GM23248 (cell line): ENCODE results near the gene ELAVL4. TPM values are rescaled to one million over a fixed set of nuclear protein-coding genes. Genes with fewer than 3 reads are reported as not detected.

Source experiments
- DNase-seq: peaks from one replicate; pipeline ENCODE4 v3.0.0-alpha.2; 2015
- H2AFZ ChIP-seq: fragments of 200-600 bp; sonication (generic); 2 replicates; pipeline ENCODE4 v1.6.1; 2016; ENCODE audit warnings: antibody characterized with exemption
- H3F3A ChIP-seq: fragments of 200-600 bp; sonication (generic); 2 replicates; pipeline ENCODE4 v1.6.1; 2016; ENCODE audit warnings: mild to moderate bottlenecking, antibody characterized with exemption, mixed run types; ENCODE audit not compliant: insufficient read depth
- H3K27ac ChIP-seq: fragments of 200-600 bp; sonication (generic); 2 replicates; pipeline ENCODE4 v1.5.1; 2016; ENCODE audit warnings: mild to moderate bottlenecking
- H3K27me3 ChIP-seq: fragments of 200-600 bp; sonication (generic); replicated peaks from 2 replicates; pipeline ENCODE4 v1.6.1; 2016; ENCODE audit warnings: mild to moderate bottlenecking; ENCODE audit not compliant: insufficient read depth
- H3K36me3 ChIP-seq: fragments of 200-600 bp; sonication (generic); 2 replicates; pipeline ENCODE4 v1.6.1; 2016; ENCODE audit warnings: low read depth, mild to moderate bottlenecking
- H3K4me1 ChIP-seq: fragments of 200-600 bp; sonication (generic); 2 replicates; pipeline ENCODE4 v1.6.1; 2016; ENCODE audit warnings: mild to moderate bottlenecking; ENCODE audit not compliant: insufficient read depth
- H3K4me2 ChIP-seq: fragments of 200-600 bp; sonication (generic); one replicate; pipeline ENCODE4 v1.6.1; 2016; ENCODE audit warnings: mild to moderate bottlenecking; ENCODE audit not compliant: unreplicated experiment
- H3K4me3 ChIP-seq: fragments of 200-600 bp; sonication (generic); 2 replicates; pipeline ENCODE4 v1.5.1; 2016; ENCODE audit warnings: mild to moderate bottlenecking
- H3K79me2 ChIP-seq: fragments of 200-600 bp; sonication (generic); 2 replicates; pipeline ENCODE4 v1.6.1; 2016; ENCODE audit warnings: mild to moderate bottlenecking; ENCODE audit not compliant: insufficient read depth
- H3K9ac ChIP-seq: fragments of 200-600 bp; sonication (generic); 2 replicates; pipeline ENCODE4 v1.6.1; 2016; ENCODE audit warnings: mild to moderate bottlenecking
- H3K9me2 ChIP-seq: fragments of 200-600 bp; sonication (generic); 2 replicates; pipeline ENCODE4 v1.6.1; 2016; ENCODE audit warnings: mixed run types, mild to moderate bottlenecking, moderate library complexity; ENCODE audit not compliant: insufficient read depth
- H3K9me3 ChIP-seq: fragments of 200-600 bp; sonication (generic); one replicate; pipeline ENCODE4 v1.6.1; 2017; ENCODE audit warnings: low read depth
- H4K20me1 ChIP-seq: fragments of 200-600 bp; sonication (generic); 2 replicates; pipeline ENCODE4 v1.6.0; 2016; ENCODE audit not compliant: insufficient read depth
- EZH2 ChIP-seq: fragments of 200-600 bp; sonication (generic); IDR thresholded peaks from 2 replicates; pipeline ENCODE4 v1.6.1; 2018; ENCODE audit warnings: antibody characterized with exemption, mild to moderate bottlenecking; ENCODE audit not compliant: insufficient read depth, poor library complexity, severe bottlenecking
- EZH2phosphoT487 ChIP-seq: fragments of 200-600 bp; sonication (generic); IDR thresholded peaks from 2 replicates; pipeline ENCODE4 v1.6.1; 2018; ENCODE audit warnings: antibody characterized with exemption, moderate library complexity, mild to moderate bottlenecking, low read depth; ENCODE audit not compliant: insufficient read depth
- WGBS, 2 experiments: methylation state at CpG; one replicate each; pipeline ENCODE4 v1.1.6; 2015 to 2017; ENCODE audit warnings: low lambda C conversion rate in 2 of 2, low coverage in 1 of 2; ENCODE audit errors: missing lambda C conversion rate in 2 of 2; 5-methylcytosine and 5-hydroxymethylcytosine counted together
- in situ Hi-C: fragments of 300-500 bp; cut with MboI; formaldehyde crosslinking; loops from 2 replicates; pipeline ENCODE4 v1.15.0; 2020
- polyA plus RNA-seq: library from polyadenylated mRNA; unstranded; fragments of >200 nt; fragmentation: Nextera tagmentation; extraction: Ambion mirVana; gene quantifications from 2 replicates; pipeline ENCODE4 v1.2.1, GENCODE V29; 2016
- total RNA-seq: library from RNA; depleted of rRNA; stranded (reverse); fragments of >200 nt; shearing (Covaris generic); gene quantifications from 2 replicates; pipeline ENCODE4 v1.2.3, GENCODE V29; 2014

ELAVL4 gene
- total and polyA plus RNA-seq, 2 experiments from 2014 or later: 0.18 TPM; not detected in 1

- Histone ChIP-seq H3K27me3 (peaks cover 9% of the 10 kb centered on the region; the same call in 1 of the 2 replicates), H3F3A (no peaks in the 10 kb centered on the region), H3K4me3 (no peak overlapping the region), H3K4me1 (no peaks in the 10 kb centered on the region), H3K9ac (no peak overlapping the region), H3K36me3 (no peaks in the 10 kb centered on the region), H3K4me2 (no peak overlapping the region), H3K27ac (no peak overlapping the region), H3K9me3 (no peaks in the 10 kb centered on the region), H4K20me1 (no peaks in the 10 kb centered on the region), H2AFZ (no peak overlapping the region), H3K9me2 (no peaks in the 10 kb centered on the region), H3K79me2 (no peaks in the 10 kb centered on the region)
- in situ Hi-C loops: no loop called here
- WGBS, 2 experiments: 5 to 7% methylated on average over 9 of the region's 9 CpGs
- TF ChIP-seq EZH2 (no peak), EZH2phosphoT487 (no peak)
- no peak for DNase-seq
Observed at GRCh38 chr1:50110151-50110550, 1.4 kb downstream of the ELAVL4 start.

DNA sequence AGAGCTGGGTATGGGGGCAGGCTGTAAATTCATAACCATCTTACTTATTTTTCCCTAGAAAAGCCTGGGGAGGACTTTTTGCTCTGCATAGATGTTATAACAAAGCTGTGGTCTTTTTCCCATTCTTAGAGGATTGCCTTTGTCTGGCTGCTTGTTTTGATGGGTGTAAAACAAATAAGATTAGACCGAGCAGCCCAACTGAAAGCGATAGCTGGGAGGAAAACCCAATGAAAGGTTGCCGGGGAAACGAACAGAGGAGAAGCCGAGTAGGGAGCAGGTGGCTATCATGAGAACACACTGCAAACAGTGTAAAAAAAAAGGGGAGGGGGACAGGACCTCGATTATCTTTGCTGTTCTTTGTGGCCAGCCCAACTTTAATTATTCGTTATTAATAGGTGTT, 1.9 kb downstream of the ELAVL4 start:
- no peaks in the 10 kb centered on the region for H3F3A ChIP-seq
- H3K27me3 ChIP-seq: peaks cover 9% of the 10 kb centered on the region; the same call in 1 of the 2 replicates
- H3K27ac ChIP-seq: no peak overlapping the region
- no peak overlapping the region for H3K4me2 ChIP-seq
- no peak overlapping the region for H3K9ac ChIP-seq
- 3 to 4% methylated on average over 7 of the region's 7 CpGs for WGBS, 2 experiments
- H3K9me3 ChIP-seq: no peaks in the 10 kb centered on the region
- DNase-seq: no peak
- H3K4me1 ChIP-seq: no peaks in the 10 kb centered on the region
- in situ Hi-C loops: no loop called here
- H3K79me2 ChIP-seq: no peaks in the 10 kb centered on the region
- H3K4me3 ChIP-seq: no peak overlapping the region
- H3K9me2 ChIP-seq: no peaks in the 10 kb centered on the region
- no peak overlapping the region for H2AFZ ChIP-seq
- TF ChIP-seq EZH2phosphoT487 (no peak), EZH2 (no peak)
- H4K20me1 ChIP-seq: no peaks in the 10 kb centered on the region
- no peaks in the 10 kb centered on the region for H3K36me3 ChIP-seq

GRCh38 chr1:50111503-50111902, 2.8 kb downstream of the ELAVL4 start:
- peaks cover 9% of the 10 kb centered on the region; the same call in 1 of the 2 replicates for H3K27me3 ChIP-seq
- no peak overlapping the region for H2AFZ ChIP-seq
- no peaks in the 10 kb centered on the region for H3K9me2 ChIP-seq
- H3K36me3 ChIP-seq: no peaks in the 10 kb centered on the region
- no peak overlapping the region for H3K9ac ChIP-seq
- H4K20me1 ChIP-seq: no peaks in the 10 kb centered on the region
- no peak overlapping the region for H3K27ac ChIP-seq
- H3K4me1 ChIP-seq: no peaks in the 10 kb centered on the region
- DNase-seq: no peak
- no peak overlapping the region for H3K4me2 ChIP-seq
- no peaks in the 10 kb centered on the region for H3F3A ChIP-seq
- TF ChIP-seq EZH2 (no peak), EZH2phosphoT487 (no peak)
- in situ Hi-C loops: no loop called here
- H3K79me2 ChIP-seq: no peaks in the 10 kb centered on the region
- 31 to 32% methylated on average over 3 of the region's 3 CpGs for WGBS, 2 experiments
- H3K9me3 ChIP-seq: no peaks in the 10 kb centered on the region
- no peak overlapping the region for H3K4me3 ChIP-seq

DNA sequence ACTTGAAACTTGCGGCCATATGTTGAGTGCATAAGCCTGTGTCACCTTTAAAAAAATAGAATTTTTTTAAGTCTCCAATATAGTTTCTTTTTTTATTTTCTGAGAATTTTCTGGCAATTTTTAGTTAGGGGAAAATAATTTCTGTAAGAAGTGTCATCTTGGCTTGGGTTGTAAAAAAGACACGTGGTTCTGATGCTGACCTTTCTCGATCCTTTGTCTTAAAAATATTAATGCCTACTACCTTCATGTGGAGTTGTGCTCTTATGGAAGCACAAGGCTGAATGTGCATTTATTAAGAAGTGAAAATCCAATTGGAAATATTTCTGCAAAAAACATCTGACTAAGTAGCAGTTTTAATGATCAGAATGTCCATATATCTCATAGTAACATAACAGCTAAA, 3.5 kb downstream of the ELAVL4 start:
- H3K79me2 ChIP-seq: no peaks in the 10 kb centered on the region
- H3F3A ChIP-seq: no peaks in the 10 kb centered on the region
- no peak overlapping the region for H3K27ac ChIP-seq
- H3K27me3 ChIP-seq: peaks cover 9% of the 10 kb centered on the region; the same call in 1 of the 2 replicates
- in situ Hi-C loops: no loop called here
- no peaks in the 10 kb centered on the region for H3K4me1 ChIP-seq
- H3K4me3 ChIP-seq: no peak overlapping the region
- H4K20me1 ChIP-seq: no peaks in the 10 kb centered on the region
- no peak for TF ChIP-seq EZH2phosphoT487
- TF ChIP-seq EZH2: no peak
- no peaks in the 10 kb centered on the region for H3K36me3 ChIP-seq
- no peak overlapping the region for H3K9ac ChIP-seq
- no peaks in the 10 kb centered on the region for H3K9me2 ChIP-seq
- H3K9me3 ChIP-seq: no peaks in the 10 kb centered on the region
- H3K4me2 ChIP-seq: no peak overlapping the region
- WGBS, 2 experiments: 37 to 47% methylated on average over 3 of the region's 3 CpGs
- no peak overlapping the region for H2AFZ ChIP-seq
- DNase-seq: no peak

DNA sequence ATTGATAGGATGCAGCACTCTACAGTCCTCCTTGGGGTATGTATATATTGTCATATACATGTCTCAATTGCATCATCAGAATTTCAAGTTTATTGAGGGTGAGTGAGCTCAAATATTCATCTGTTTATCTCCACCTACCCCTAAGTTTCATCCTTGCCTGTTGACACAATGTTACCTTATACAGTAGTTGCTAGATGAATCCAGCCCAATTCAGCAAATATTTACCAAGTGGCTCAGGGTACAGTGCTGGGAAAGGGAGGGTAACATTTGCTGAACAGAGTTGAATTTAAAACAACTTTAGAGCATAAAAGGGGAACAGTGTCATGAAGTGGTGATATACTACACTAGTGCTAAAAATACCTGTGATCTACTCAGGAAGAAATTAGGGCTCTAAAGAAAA, 14.4 kb downstream of the ELAVL4 start:
- H3K9me3 ChIP-seq: no peaks in the 10 kb centered on the region
- no peak overlapping the region for H2AFZ ChIP-seq
- H3K79me2 ChIP-seq: no peaks in the 10 kb centered on the region
- no peaks in the 10 kb centered on the region for H3F3A ChIP-seq
- H3K9ac ChIP-seq: no peak overlapping the region
- no peak for TF ChIP-seq EZH2phosphoT487
- no peak for TF ChIP-seq EZH2
- no peaks in the 10 kb centered on the region for H4K20me1 ChIP-seq
- in situ Hi-C loops: no loop called here
- H3K4me2 ChIP-seq: no peak overlapping the region
- H3K4me1 ChIP-seq: no peaks in the 10 kb centered on the region
- H3K27me3 ChIP-seq: no peaks in the 10 kb centered on the region
- H3K36me3 ChIP-seq: no peaks in the 10 kb centered on the region
- H3K4me3 ChIP-seq: no peak overlapping the region
- DNase-seq: no peak
- H3K9me2 ChIP-seq: no peaks in the 10 kb centered on the region
- H3K27ac ChIP-seq: no peak overlapping the region
